Omental fat pad (tissue), 4 donors: ENCODE measurements around the gene KLHL7. TPM values are rescaled to one million over a fixed set of nuclear protein-coding genes. Genes with fewer than 3 reads are reported as not detected.
"Not testable (repeated sequence)": the region's sequence is repeated elsewhere in the genome, so short reads cannot be mapped to it uniquely, and the experiment has no call there.

Source experiments
- ATAC-seq: fragments of 150-250 bp; one replicate; pipeline ENCODE4 v1.9.1; 2016; ENCODE audit warnings: mild to moderate bottlenecking, moderate library complexity; ENCODE audit not compliant: low FRiP score
- DNase-seq: peaks from one replicate; pipeline ENCODE4 v3.0.0-alpha.2; 2019; ENCODE audit warnings: low spot score
- CTCF ChIP-seq, 3 donors: fragments of 450-650 bp; IDR thresholded peaks; one replicate each; pipeline ENCODE4 v1.5.1; 2016 to 2017; ENCODE audit warnings: antibody characterized with exemption in 3 of 3, mild to moderate bottlenecking in 3 of 3, moderate library complexity in 2 of 3
- total RNA-seq, 4 donors: library from RNA; depleted of rRNA; stranded (reverse); fragments of >200 nt; gene quantifications; one replicate each; pipeline ENCODE4 v1.1.0, GENCODE V29; 2016

The KLHL7 gene
- total RNA-seq, 4 donors from 2014 or later: 19.3 to 51.7 (median 24.9) TPM

- TF ChIP-seq CTCF (IDR thresholded peaks at IDR 0.05): no peak
- no peak for DNase-seq
- no peak for ATAC-seq
These were observed 14.5 kb downstream of the KLHL7 start for GRCh38 chr7:23120106-23120505.

- DNase-seq (no peak), ATAC-seq (no peak)
- no peak for TF ChIP-seq CTCF (IDR thresholded peaks at IDR 0.05)
These were observed 15.6 kb downstream of the KLHL7 start for GRCh38 chr7:23121165-23121564.

GRCh38 chr7:23123007-23123406, 17.4 kb downstream of the KLHL7 start:
- no peak for ATAC-seq
- no peak for DNase-seq
- no peak for TF ChIP-seq CTCF (IDR thresholded peaks at IDR 0.05)

- DNase-seq: no peak
- ATAC-seq: no peak
- no peak for TF ChIP-seq CTCF (IDR thresholded peaks at IDR 0.05)
These were observed 17.9 kb downstream of the KLHL7 start for GRCh38 chr7:23123465-23123864.

GRCh38 chr7:23129036-23129435, 23.5 kb downstream of the KLHL7 start:
- no peak for TF ChIP-seq CTCF (IDR thresholded peaks at IDR 0.05)
- ATAC-seq (no peak), DNase-seq (no peak)

GRCh38 chr7:23131799-23132198, 26.2 kb downstream of the KLHL7 start:
- ATAC-seq, DNase-seq: not testable (repeated sequence)

- TF ChIP-seq CTCF (IDR thresholded peaks at IDR 0.05): no peak
- no peak for DNase-seq
- no peak for ATAC-seq
These were observed 28.2 kb downstream of the KLHL7 start for GRCh38 chr7:23133797-23134196.

- ATAC-seq (no peak), DNase-seq (no peak)
- TF ChIP-seq CTCF (IDR thresholded peaks at IDR 0.05): no peak
These were observed 30.2 kb downstream of the KLHL7 start for GRCh38 chr7:23135755-23136154.
